ENCODE measurements around the gene ADAMTS15. TPM values are rescaled to one million over a fixed set of nuclear protein-coding genes. Genes with fewer than 3 reads are reported as not detected.

The ADAMTS15 gene
- total RNA-seq, 2 experiments from 2014 or later, result 0.08 to 0.11 TPM

GRCh38 chr11:130421199-130421585, 27.3 kb upstream of the ADAMTS15 start:
- TF ChIP-seq CTCF (IDR thresholded peaks at IDR 0.05), result no peak

GRCh38 chr11:130421697-130422096, 26.7 kb upstream of the ADAMTS15 start:
- no peak for TF ChIP-seq CTCF (IDR thresholded peaks at IDR 0.05)
- Mint-ChIP-seq H3K9me3 (no peaks in the 10 kb centered on the region), H3K4me1 (ENCODE audit: low read depth) (no peaks in the 10 kb centered on the region), H3K27ac (no peak overlapping the region), H3K27me3 (peaks cover 47% of the 10 kb centered on the region), H3K36me3 (ENCODE audit: low read depth) (no peaks in the 10 kb centered on the region), H3K4me3 (no peak overlapping the region)
- H3K36me3 ChIP-seq (ENCODE audit: insufficient read depth, low read length), result no peaks in the 10 kb centered on the region
- DNase-seq (no peak), ATAC-seq (ENCODE audit: poor library complexity) (no peak)
- H3K4me1 ChIP-seq (ENCODE audit: insufficient read depth, low read length), result no peaks in the 10 kb centered on the region
- peaks cover 19 to 21% of the 10 kb centered on the region in 2 experiments for H3K27me3 ChIP-seq (ENCODE audit: control insufficient read depth in 1 of 2, insufficient read depth in 2 of 2, low read length in 2 of 2)
- POLR2A ChIA-PET, result no interaction called here
- H3K9me3 ChIP-seq (ENCODE audit: control insufficient read depth in 1 of 2, insufficient read depth in 1 of 2, low read length in 2 of 2), result peaks cover 0 to 1% of the 10 kb centered on the region in 2 experiments
- H3K4me3 ChIP-seq (ENCODE audit: low read length), result no peak overlapping the region
- intact Hi-C loops (cut with DNase I, micrococcal nuclease), result no loop called here
- H3K27ac ChIP-seq (ENCODE audit: low read depth in 1 of 2, low read length in 2 of 2), result no peak overlapping the region
- CTCF ChIA-PET, result no interaction called here

More at GRCh38 chr11:130421199-130421585, 27.3 kb upstream of the ADAMTS15 start:
- no peaks in the 10 kb centered on the region for H3K4me1 ChIP-seq (ENCODE audit: insufficient read depth, low read length)
- H3K9me3 Mint-ChIP-seq, result no peaks in the 10 kb centered on the region
- no peak overlapping the region for H3K4me3 ChIP-seq (ENCODE audit: low read length)
- POLR2A ChIA-PET, result no interaction called here
- peaks cover 42% of the 10 kb centered on the region for H3K27me3 Mint-ChIP-seq
- H3K4me3 Mint-ChIP-seq, result no peak overlapping the region
- ATAC-seq (ENCODE audit: poor library complexity) (no peak), DNase-seq (no peak)
- H3K36me3 ChIP-seq (ENCODE audit: insufficient read depth, low read length), result no peaks in the 10 kb centered on the region
- no peaks in the 10 kb centered on the region for H3K9me3 ChIP-seq (ENCODE audit: control insufficient read depth in 1 of 2, insufficient read depth in 1 of 2, low read length in 2 of 2)
- intact Hi-C loops (cut with DNase I, micrococcal nuclease), result no loop called here
- no peaks in the 10 kb centered on the region for H3K36me3 Mint-ChIP-seq (ENCODE audit: low read depth)
- H3K27me3 ChIP-seq (ENCODE audit: control insufficient read depth in 1 of 2, insufficient read depth in 2 of 2, low read length in 2 of 2), result peaks cover 14 to 16% of the 10 kb centered on the region in 2 experiments
- no peak overlapping the region for H3K27ac ChIP-seq (ENCODE audit: low read depth in 1 of 2, low read length in 2 of 2)
- CTCF ChIA-PET, result no interaction called here
- no peaks in the 10 kb centered on the region for H3K4me1 Mint-ChIP-seq (ENCODE audit: low read depth)
- H3K27ac Mint-ChIP-seq, result no peak overlapping the region

- ATAC-seq (ENCODE audit: poor library complexity) (no peak), DNase-seq (no peak)
- Histone ChIP-seq H3K9me3 (ENCODE audit: control insufficient read depth in 1 of 2, insufficient read depth in 1 of 2, low read length in 2 of 2) (peaks cover 0 to 6% of the 10 kb centered on the region in 2 experiments), H3K27me3 (ENCODE audit: control insufficient read depth in 1 of 2, insufficient read depth in 2 of 2, low read length in 2 of 2) (peaks cover 26 to 28% of the 10 kb centered on the region in 2 experiments), H3K4me1 (ENCODE audit: insufficient read depth, low read length) (no peaks in the 10 kb centered on the region), H3K4me3 (ENCODE audit: low read length) (no peak overlapping the region), H3K36me3 (ENCODE audit: insufficient read depth, low read length) (no peaks in the 10 kb centered on the region), H3K27ac (ENCODE audit: low read depth in 1 of 2, low read length in 2 of 2) (no peak overlapping the region)
- TF ChIP-seq CTCF (IDR thresholded peaks at IDR 0.05), result no peak
- Mint-ChIP-seq H3K4me3 (no peak overlapping the region), H3K9me3 (no peaks in the 10 kb centered on the region), H3K36me3 (ENCODE audit: low read depth) (no peaks in the 10 kb centered on the region), H3K4me1 (ENCODE audit: low read depth) (no peaks in the 10 kb centered on the region), H3K27ac (no peak overlapping the region), H3K27me3 (peaks cover 55% of the 10 kb centered on the region)
- intact Hi-C loops (cut with DNase I, micrococcal nuclease), result no loop called here
- CTCF ChIA-PET, result no interaction called here
- POLR2A ChIA-PET, result no interaction called here
Measured at GRCh38 chr11:130422251-130422995, 26.0 kb upstream of the ADAMTS15 start.
